ENCODE measurements around the gene PAIP2.
"Not testable (repeated sequence)": the region's sequence is repeated elsewhere in the genome, so short reads cannot be mapped to it uniquely, and the experiment has no call there.

Gene PAIP2, protein sequence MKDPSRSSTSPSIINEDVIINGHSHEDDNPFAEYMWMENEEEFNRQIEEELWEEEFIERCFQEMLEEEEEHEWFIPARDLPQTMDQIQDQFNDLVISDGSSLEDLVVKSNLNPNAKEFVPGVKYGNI

DNA sequence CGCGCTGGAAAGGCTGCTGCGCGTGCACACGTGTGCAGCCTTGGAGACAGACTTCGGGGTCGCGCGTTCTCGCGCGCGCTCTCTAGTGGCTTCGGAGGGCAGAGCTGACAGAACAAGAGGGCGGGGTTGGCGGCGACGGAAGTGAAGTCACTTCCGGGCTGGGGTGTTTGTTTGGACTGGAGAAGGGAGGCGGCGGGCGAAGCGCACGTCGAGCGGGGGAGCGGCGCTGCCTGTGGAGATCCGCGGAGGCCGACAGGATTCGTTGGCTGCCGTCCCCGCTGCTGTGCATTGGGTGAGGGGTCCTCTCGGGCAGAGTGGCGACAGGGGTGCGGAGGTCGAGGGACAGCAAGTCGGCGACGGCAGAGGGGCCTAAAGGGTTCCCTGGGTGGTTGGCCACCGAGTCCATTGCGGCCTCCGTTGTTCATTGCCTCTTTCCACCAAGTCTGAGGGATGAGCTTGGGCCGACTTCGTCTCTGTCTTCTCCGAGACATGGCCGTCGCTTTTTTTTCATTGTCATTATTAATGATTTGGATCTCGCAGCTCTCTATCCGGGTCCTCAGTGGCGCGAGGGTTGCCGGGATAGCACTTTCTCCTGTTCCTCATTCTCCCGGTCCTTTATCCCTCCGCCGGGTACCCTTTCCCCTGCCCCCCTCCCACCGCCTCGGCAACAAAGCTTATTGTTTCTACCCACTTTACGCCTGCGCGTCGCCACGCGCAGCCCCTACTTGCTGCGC lies at the start of gene PAIP2:
Gene PAIP2 (plus strand): TSS at position 166 of the 734 bp plus-strand sequence. CDS start 21,931 bp downstream, outside the sequence.
- DNase-seq, result peak; percentile 98

DNA sequence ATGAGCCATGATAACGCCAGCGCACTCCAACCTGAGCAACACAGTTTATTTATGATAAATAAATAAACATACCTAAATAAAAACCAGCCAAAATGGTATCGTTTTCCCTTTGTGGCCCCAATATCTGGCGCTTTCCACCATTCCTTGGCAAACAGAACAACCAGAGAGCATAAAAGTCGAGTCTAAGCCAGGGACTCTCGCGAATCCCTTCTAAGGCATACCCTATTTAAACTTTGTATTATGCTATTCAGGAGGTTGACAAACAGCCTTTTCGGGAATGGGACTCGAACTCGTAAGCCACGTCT lies 48.5 kb upstream of the PAIP2 start:
- no peak for DNase-seq

GRCh38 chr5:139293507-139294373 lies 47.9 kb upstream of the PAIP2 start, which contains the start of gene MATR3:
TSS of gene MATR3 (plus strand) at chr5:139293740. CDS start at chr5:139307416, 13,676 bp downstream.
- DNase-seq, result peak; percentile 94

GRCh38 chr5:139294374-139295165 lies 47.1 kb upstream of the PAIP2 start:
- peak; percentile 49 for DNase-seq

DNA sequence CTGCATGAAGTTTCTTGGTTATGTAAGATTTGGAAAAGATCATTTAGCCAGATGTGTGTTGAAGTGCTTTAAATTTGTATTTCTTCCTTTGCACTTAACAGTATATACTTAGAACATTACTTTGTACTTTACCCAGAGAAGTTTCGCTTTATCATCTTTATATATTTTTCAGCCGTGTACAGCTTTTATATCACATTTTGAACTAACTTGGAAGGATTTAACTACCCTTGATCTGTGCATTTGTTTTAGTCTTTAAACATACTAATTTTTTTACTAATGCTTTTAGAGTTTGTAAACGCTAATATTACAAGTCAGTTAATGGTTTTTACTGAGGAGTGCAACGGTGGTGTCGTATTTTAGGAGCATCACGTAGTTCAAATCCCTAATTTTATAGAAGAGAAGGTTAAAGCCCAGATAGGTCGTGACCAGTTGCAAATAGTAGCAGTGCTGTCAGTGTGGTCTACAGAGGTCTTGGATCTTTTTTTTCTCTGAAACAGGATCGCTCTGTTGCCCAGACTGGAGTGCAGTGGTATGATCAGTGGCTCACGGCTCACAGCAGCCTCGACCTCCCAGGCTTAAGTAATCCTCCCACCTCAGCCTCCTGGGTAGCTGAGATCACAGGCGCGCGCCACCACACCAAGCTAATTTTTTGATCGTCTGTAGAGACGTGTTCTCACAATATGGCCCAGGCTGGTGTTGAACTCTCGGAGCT lies 46.2 kb upstream of the PAIP2 start:
- DNase-seq, result no peak

GRCh38 chr5:139296198-139296597 lies 45.5 kb upstream of the PAIP2 start:
- DNase-seq, result no peak

DNA sequence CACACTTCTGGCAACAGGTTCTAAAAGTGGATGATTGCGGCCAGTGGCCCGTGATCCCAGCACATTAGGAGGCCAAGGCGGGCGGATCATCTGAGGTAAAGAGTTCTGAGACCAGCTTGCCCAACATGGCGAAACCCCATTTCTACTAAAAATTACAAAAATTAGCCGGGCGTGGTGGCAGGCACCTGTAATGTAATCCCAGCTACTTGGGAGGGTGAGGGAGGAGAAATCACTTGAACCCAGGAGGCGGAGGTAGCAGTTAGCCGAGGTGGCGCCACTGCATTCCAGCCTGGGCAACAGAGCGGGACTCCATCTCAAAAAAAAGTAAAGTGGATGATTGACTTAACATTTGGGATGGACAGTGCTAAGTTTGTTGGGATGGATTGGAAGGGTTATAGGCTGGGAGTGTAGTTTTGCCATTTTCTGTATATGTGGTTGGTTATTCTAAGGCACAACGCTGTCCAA lies 44.8 kb upstream of the PAIP2 start:
- no peak for DNase-seq

DNA sequence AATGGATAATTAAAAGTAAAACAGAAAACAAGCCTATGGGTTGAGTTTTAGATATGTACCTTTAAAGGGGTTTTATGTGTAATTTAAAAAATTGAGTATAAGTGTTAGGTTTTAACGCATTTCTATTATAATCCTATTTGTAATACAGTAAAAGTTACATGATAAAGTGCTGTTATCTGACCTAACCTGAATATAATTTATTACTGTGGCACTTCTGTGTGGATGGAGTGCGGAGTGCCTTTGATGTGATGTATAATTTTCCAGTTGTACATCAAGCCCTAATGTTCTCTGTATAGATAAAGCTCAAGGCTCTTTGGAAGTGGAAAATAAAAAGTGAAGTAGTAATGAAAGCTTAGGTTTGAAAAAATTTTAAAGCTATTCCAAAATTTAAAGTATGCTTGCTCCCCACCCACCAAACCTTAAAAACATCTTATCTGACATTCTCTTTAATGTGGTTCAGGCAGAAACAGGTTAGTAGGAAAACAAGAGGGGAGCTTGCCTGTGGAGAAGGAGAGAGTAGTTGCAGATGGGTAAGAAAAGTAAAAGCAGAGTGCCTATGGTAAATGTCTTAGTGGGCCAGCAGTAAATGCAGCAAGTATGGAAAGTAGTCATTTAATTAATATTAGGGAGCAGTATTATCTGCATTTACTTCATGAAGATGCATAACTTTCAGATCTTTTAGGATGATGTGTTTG lies 44.1 kb upstream of the PAIP2 start:
- DNase-seq, result no peak

DNA sequence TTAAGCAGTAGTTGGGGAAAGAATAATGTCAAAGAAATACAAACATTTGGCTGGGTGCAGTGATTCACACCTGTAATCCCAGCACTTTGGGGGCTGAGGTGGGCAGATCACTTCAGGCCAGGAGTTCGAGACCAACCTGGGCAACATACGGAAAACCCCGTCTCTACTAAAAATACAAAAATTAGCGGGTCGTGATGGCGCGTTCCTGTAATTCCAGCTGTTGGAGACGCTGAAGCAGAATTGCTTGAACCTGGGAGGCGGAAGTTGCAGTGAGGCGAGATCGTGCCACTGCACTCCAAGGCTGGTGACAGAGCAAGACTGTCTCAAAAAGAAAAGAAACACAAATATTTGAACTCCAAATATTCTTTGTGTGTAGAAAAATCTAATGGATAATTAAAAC lies 43.4 kb upstream of the PAIP2 start:
- DNase-seq, result no peak

GRCh38 chr5:139299486-139299885 lies 42.2 kb upstream of the PAIP2 start:
- DNase-seq, result no peak

DNA sequence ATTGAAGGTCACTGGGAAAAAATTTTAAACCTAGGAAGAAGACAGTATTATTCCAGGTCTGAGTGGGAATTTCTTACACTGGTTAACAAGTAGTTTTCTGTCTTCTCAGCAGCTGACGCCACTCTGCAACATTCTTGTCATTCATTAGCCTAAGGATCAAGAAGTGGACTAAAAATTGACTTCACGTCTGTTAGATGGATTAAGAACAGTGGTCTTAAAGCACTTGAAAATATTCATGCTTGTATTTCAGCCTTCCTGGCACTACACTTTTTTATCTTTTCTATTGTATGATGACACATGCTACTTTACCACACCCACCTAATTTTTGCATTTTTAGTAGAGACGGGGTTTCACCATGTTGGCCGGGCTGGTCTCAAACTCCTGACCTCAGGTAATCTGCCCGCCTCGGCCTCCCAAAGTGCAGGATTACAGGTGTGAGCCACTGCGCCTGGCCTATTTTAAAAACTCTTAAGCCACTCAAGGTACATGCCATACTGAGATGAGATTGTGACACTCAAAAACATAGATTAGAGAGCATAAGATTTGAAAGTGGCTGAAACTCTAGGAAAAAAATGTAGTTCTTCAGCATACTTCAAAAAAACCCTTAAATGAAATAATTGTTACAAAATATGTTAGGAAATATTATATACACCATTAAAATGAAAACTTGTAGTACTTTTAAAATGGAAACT lies 39.7 kb upstream of the PAIP2 start:
- no peak for DNase-seq

GRCh38 chr5:139304391-139305324 lies 37.0 kb upstream of the PAIP2 start:
- no peak for DNase-seq

GRCh38 chr5:139306197-139306596 lies 35.5 kb upstream of the PAIP2 start:
- no peak for DNase-seq

DNA sequence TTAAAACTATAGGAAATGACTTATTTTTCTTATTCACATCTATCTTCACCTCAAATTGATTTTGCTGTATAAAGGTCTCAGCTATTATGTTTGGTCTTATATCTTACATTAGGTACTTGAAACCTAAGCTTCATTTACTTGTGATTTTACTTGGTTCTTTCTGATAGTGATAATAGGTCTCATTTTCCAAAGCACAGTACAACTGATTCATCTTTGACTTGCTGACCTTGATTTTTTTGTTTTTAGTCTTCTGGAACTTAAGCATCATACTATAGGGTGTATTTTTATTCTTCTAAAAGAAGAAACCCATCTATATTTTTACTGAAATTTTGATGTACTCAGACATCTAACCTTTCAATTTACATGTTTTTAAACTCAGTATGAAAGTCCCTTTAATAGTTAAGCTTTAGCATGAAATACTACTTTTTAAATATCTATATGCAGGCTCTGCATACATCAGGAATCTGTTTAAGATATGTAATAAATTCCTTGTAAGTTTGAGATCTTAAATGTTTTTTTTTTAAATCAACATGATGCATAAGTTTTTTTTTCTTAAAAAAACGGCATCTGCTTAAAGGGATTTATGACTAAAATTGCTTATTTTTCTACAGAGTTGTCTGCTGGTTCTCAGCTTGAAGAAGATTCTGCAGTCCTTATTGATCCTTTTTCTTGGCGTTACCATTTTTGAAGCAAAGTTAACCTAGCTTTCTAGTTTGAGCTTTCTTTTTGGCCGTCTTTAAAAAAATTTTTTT lies 34.9 kb upstream of the PAIP2 start:
- no peak for DNase-seq

GRCh38 chr5:139308797-139309196 lies 32.9 kb upstream of the PAIP2 start:
- no peak for DNase-seq

- DNase-seq, result not testable (repeated sequence)
These were observed 30.9 kb upstream of the PAIP2 start for GRCh38 chr5:139310715-139311186.

- DNase-seq, result no peak
These were observed 29.6 kb upstream of the PAIP2 start for GRCh38 chr5:139312075-139312474.

GRCh38 chr5:139314276-139314675 lies 27.4 kb upstream of the PAIP2 start:
- DNase-seq, result no peak

DNA sequence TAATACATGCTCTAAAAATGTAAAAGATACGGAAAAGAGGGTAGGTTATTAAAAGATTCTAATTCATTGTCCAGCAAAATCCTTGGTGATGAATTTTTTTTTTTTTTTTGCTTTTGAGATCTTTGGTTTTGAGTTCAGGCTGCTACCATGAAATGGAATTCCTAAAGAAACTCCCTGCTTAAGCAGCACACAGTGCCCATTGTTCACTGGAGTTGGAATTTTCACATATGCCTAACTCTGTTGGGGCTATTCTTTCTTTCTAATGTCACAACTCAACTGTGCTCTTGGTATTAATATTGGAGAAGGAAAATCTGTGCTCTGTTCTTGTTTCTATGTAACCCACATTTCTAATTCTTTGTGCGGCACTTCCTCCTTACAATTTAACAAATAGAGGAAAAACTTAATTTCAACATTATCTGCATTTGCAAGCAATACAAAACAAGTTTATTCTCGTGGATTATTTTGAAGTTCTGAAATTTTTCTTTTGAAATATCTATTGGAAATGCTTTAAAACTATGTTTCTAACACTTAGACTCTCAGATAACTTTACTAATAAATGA lies 26.5 kb upstream of the PAIP2 start:
- no peak for DNase-seq

Data from stimulated activated CD4-positive, alpha-beta T cell treated with anti-CD3 and anti-CD28 coated beads, Interleukin-4, amount 100 ng/mL, for 1 hour (primary cell).